ENCODE results near the gene CTH. TPM values are rescaled to one million over a fixed set of nuclear protein-coding genes. Genes with fewer than 3 reads are reported as not detected.

Gene CTH
- total and polyA plus RNA-seq, 4 donors, result 8.9 to 49.4 (median 44.8) TPM

DNA sequence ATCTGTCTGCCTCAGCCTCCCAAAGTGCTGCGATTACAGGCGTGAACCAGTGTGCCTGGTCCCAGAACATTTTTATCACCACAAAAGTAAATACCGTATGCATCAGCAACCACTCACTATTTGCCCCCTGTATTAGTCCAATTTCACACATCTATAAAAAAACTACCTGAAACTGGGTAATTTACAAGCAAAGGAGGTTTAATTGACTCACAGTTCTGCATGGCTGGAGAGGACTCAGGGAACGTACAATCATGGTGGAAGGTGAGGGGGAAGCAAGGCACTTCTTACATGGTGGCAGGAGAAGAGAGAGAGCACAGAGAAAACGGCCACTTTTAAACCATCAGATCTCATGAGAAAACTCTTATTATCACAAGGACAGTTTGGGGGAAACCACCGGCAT, 25.6 kb upstream of the CTH start:
- Histone ChIP-seq H3K4me3 (ENCODE audit: low read depth in 1 of 3, low read length in 3 of 3) (no peak overlapping the region), H3K27me3 (ENCODE audit: control insufficient read depth in 4 of 4, insufficient read depth in 4 of 4, low read length in 3 of 4) (no peaks in the 10 kb centered on the region), H3K27ac (ENCODE audit: low read depth in 1 of 2, low read length in 2 of 2) (no peak overlapping the region), H3K36me3 (ENCODE audit: control insufficient read depth in 4 of 4, insufficient read depth in 3 of 4, low read depth in 1 of 4, low read length in 3 of 4) (no peaks in the 10 kb centered on the region), H3K9me3 (ENCODE audit: control insufficient read depth in 4 of 4, low read length in 3 of 4) (no peaks in the 10 kb centered on the region), H3K9ac (ENCODE audit: low read depth in 1 of 2, low read length in 2 of 2) (no peak overlapping the region), H3K4me1 (ENCODE audit: control insufficient read depth in 4 of 4, insufficient read depth in 4 of 4, low read length in 3 of 4) (no peaks in the 10 kb centered on the region)
- no peak for DNase-seq (ENCODE audit: low spot score)
- WGBS, result 95% methylated on average over 6 of the region's 6 CpGs
- TF ChIP-seq, protein P1, sequence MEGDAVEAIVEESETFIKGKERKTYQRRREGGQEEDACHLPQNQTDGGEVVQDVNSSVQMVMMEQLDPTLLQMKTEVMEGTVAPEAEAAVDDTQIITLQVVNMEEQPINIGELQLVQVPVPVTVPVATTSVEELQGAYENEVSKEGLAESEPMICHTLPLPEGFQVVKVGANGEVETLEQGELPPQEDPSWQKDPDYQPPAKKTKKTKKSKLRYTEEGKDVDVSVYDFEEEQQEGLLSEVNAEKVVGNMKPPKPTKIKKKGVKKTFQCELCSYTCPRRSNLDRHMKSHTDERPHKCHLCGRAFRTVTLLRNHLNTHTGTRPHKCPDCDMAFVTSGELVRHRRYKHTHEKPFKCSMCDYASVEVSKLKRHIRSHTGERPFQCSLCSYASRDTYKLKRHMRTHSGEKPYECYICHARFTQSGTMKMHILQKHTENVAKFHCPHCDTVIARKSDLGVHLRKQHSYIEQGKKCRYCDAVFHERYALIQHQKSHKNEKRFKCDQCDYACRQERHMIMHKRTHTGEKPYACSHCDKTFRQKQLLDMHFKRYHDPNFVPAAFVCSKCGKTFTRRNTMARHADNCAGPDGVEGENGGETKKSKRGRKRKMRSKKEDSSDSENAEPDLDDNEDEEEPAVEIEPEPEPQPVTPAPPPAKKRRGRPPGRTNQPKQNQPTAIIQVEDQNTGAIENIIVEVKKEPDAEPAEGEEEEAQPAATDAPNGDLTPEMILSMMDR (IDR thresholded peaks at IDR 0.05; ENCODE audit: low read depth, low read length, missing input control), result no peak
- TF ChIP-seq FOXA1 (IDR thresholded peaks at IDR 0.05) (no peak), RXRA (IDR thresholded peaks at IDR 0.05) (no peak), RAD21 (IDR thresholded peaks at IDR 0.05) (no peak), GABPA (IDR thresholded peaks at IDR 0.05 in 1 of 2, conservative IDR thresholded peaks at IDR 0.05 in 1 of 2) (no peak), JUND (IDR thresholded peaks at IDR 0.05) (no peak), NR2F2 (IDR thresholded peaks at IDR 0.05) (no peak), EGR1 (IDR thresholded peaks at IDR 0.05; ENCODE audit: low read depth in 2 of 2) (no peak)
- TF ChIP-seq, protein P2, sequence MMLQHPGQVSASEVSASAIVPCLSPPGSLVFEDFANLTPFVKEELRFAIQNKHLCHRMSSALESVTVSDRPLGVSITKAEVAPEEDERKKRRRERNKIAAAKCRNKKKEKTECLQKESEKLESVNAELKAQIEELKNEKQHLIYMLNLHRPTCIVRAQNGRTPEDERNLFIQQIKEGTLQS (IDR thresholded peaks at IDR 0.05), result no peak
- TF ChIP-seq, protein P3, sequence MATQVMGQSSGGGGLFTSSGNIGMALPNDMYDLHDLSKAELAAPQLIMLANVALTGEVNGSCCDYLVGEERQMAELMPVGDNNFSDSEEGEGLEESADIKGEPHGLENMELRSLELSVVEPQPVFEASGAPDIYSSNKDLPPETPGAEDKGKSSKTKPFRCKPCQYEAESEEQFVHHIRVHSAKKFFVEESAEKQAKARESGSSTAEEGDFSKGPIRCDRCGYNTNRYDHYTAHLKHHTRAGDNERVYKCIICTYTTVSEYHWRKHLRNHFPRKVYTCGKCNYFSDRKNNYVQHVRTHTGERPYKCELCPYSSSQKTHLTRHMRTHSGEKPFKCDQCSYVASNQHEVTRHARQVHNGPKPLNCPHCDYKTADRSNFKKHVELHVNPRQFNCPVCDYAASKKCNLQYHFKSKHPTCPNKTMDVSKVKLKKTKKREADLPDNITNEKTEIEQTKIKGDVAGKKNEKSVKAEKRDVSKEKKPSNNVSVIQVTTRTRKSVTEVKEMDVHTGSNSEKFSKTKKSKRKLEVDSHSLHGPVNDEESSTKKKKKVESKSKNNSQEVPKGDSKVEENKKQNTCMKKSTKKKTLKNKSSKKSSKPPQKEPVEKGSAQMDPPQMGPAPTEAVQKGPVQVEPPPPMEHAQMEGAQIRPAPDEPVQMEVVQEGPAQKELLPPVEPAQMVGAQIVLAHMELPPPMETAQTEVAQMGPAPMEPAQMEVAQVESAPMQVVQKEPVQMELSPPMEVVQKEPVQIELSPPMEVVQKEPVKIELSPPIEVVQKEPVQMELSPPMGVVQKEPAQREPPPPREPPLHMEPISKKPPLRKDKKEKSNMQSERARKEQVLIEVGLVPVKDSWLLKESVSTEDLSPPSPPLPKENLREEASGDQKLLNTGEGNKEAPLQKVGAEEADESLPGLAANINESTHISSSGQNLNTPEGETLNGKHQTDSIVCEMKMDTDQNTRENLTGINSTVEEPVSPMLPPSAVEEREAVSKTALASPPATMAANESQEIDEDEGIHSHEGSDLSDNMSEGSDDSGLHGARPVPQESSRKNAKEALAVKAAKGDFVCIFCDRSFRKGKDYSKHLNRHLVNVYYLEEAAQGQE (IDR thresholded peaks at IDR 0.05), result no peak
- TF ChIP-seq, protein P4, sequence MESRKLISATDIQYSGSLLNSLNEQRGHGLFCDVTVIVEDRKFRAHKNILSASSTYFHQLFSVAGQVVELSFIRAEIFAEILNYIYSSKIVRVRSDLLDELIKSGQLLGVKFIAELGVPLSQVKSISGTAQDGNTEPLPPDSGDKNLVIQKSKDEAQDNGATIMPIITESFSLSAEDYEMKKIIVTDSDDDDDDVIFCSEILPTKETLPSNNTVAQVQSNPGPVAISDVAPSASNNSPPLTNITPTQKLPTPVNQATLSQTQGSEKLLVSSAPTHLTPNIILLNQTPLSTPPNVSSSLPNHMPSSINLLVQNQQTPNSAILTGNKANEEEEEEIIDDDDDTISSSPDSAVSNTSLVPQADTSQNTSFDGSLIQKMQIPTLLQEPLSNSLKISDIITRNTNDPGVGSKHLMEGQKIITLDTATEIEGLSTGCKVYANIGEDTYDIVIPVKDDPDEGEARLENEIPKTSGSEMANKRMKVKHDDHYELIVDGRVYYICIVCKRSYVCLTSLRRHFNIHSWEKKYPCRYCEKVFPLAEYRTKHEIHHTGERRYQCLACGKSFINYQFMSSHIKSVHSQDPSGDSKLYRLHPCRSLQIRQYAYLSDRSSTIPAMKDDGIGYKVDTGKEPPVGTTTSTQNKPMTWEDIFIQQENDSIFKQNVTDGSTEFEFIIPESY (IDR thresholded peaks at IDR 0.05), result no peak

DNA sequence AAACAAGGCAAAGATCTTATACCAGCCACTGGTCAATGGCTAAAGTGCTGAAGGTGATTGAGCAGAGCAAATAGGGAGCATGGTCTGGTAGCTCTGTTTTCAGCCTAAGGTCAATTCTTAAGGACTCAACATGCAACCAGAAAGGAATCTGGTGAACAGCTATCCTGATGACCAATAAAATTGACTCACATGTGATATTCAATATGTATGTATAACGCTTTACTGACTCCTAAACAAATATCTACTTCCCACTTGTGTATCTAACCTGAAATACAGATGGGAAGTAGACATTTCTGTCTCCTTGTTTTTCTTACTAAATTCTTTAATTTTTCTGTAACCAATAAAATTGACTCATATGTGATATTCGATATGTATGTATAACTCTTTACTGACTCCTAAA, 24.9 kb upstream of the CTH start:
- no peaks in the 10 kb centered on the region for H3K27me3 ChIP-seq (ENCODE audit: control insufficient read depth in 4 of 4, insufficient read depth in 4 of 4, low read length in 3 of 4)
- no peaks in the 10 kb centered on the region for H3K36me3 ChIP-seq (ENCODE audit: control insufficient read depth in 4 of 4, insufficient read depth in 3 of 4, low read depth in 1 of 4, low read length in 3 of 4)
- no peak overlapping the region for H3K9ac ChIP-seq (ENCODE audit: low read depth in 1 of 2, low read length in 2 of 2)
- no peak overlapping the region for H3K4me3 ChIP-seq (ENCODE audit: low read depth in 1 of 3, low read length in 3 of 3)
- no peak for DNase-seq (ENCODE audit: low spot score)
- H3K9me3 ChIP-seq (ENCODE audit: control insufficient read depth in 4 of 4, low read length in 3 of 4), result no peaks in the 10 kb centered on the region
- 96% methylated on average over 2 of the region's 2 CpGs for WGBS
- no peak for TF ChIP-seq NR2F2 (IDR thresholded peaks at IDR 0.05)
- TF ChIP-seq, protein P2 (IDR thresholded peaks at IDR 0.05), result no peak
- no peak for TF ChIP-seq RXRA (IDR thresholded peaks at IDR 0.05)
- TF ChIP-seq FOXA1 (IDR thresholded peaks at IDR 0.05), result no peak
- TF ChIP-seq, protein P3 (IDR thresholded peaks at IDR 0.05), result no peak
- TF ChIP-seq, protein P1 (IDR thresholded peaks at IDR 0.05; ENCODE audit: low read depth, low read length, missing input control), result no peak
- TF ChIP-seq, protein P5, sequence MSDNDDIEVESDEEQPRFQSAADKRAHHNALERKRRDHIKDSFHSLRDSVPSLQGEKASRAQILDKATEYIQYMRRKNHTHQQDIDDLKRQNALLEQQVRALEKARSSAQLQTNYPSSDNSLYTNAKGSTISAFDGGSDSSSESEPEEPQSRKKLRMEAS (IDR thresholded peaks at IDR 0.05), result no peak
- no peak for TF ChIP-seq TAF1 (conservative IDR thresholded peaks at IDR 0.05)
- TF ChIP-seq FOXA2 (IDR thresholded peaks at IDR 0.05), result no peak
- TF ChIP-seq SP1 (IDR thresholded peaks at IDR 0.05), result no peak
- no peak for TF ChIP-seq HNF4A (conservative IDR thresholded peaks at IDR 0.05)
- TF ChIP-seq JUND (IDR thresholded peaks at IDR 0.05), result no peak
- no peak for TF ChIP-seq EGR1 (IDR thresholded peaks at IDR 0.05; ENCODE audit: low read depth in 2 of 2)
- no peak for TF ChIP-seq RAD21 (IDR thresholded peaks at IDR 0.05)
- TF ChIP-seq HNF4G (IDR thresholded peaks at IDR 0.05), result no peak
- H3K27ac ChIP-seq (ENCODE audit: low read depth in 1 of 2, low read length in 2 of 2), result no peak overlapping the region
- H3K4me1 ChIP-seq (ENCODE audit: control insufficient read depth in 4 of 4, insufficient read depth in 4 of 4, low read length in 3 of 4), result no peaks in the 10 kb centered on the region

Data from liver (tissue), 9 donors.